ENCODE data around the gene ADGRG3. TPM values are rescaled to one million over a fixed set of nuclear protein-coding genes. Genes with fewer than 3 reads are reported as not detected.

Gene ADGRG3
- total RNA-seq, 4 donors from 2014 or later: 1.0 to 3.2 (median 2.5) TPM; not detected in 1

- no peaks in the 10 kb centered on the region for H3K36me3 ChIP-seq
- no peak overlapping the region for H3K27ac ChIP-seq
- intact Hi-C loops (cut with DNase I; ENCODE audit: low total_unique reads): loop anchor here (10.0 kb wide), 1 partner anchor 55 kb away; no protein-coding TSS in a partner anchor
- H3K4me1 ChIP-seq: no peaks in the 10 kb centered on the region
- H3K9me3 ChIP-seq: no peaks in the 10 kb centered on the region
- no peak for TF ChIP-seq POLR2A (IDR thresholded peaks at IDR 0.05)
- no peak for TF ChIP-seq CTCF (IDR thresholded peaks at IDR 0.05)
- no peak for DNase-seq
- H3K4me3 ChIP-seq: no peak overlapping the region
- H3K27me3 ChIP-seq: no peaks in the 10 kb centered on the region
Measured at GRCh38 chr16:57649443-57649751, 18.7 kb upstream of the ADGRG3 start.

- Histone ChIP-seq H3K27ac (no peak overlapping the region), H3K27me3 (no peaks in the 10 kb centered on the region), H3K4me3 (no peak overlapping the region), H3K9me3 (no peaks in the 10 kb centered on the region), H3K36me3 (no peaks in the 10 kb centered on the region), H3K4me1 (no peaks in the 10 kb centered on the region)
- no peak for TF ChIP-seq POLR2A (IDR thresholded peaks at IDR 0.05)
- intact Hi-C loops (cut with DNase I; ENCODE audit: low total_unique reads): loop anchor here (10.0 kb wide), 1 partner anchor 55 kb away; no protein-coding TSS in a partner anchor
- DNase-seq: no peak
Measured at GRCh38 chr16:57649846-57650245, 18.3 kb upstream of the ADGRG3 start.

GRCh38 chr16:57651344-57652333, 16.5 kb upstream of the ADGRG3 start:
- TF ChIP-seq POLR2A (IDR thresholded peaks at IDR 0.05) (no peak), CTCF (IDR thresholded peaks at IDR 0.05) (no peak)
- Histone ChIP-seq H3K4me3 (no peak overlapping the region), H3K27me3 (no peaks in the 10 kb centered on the region), H3K27ac (no peak overlapping the region), H3K9me3 (no peaks in the 10 kb centered on the region), H3K36me3 (no peaks in the 10 kb centered on the region), H3K4me1 (no peaks in the 10 kb centered on the region)
- DNase-seq: no peak
- intact Hi-C loops (cut with DNase I; ENCODE audit: low total_unique reads): no loop called here

GRCh38 chr16:57652695-57653471, 15.2 kb upstream of the ADGRG3 start:
- H3K4me1 ChIP-seq: no peaks in the 10 kb centered on the region
- no peaks in the 10 kb centered on the region for H3K9me3 ChIP-seq
- H3K27me3 ChIP-seq: no peaks in the 10 kb centered on the region
- H3K27ac ChIP-seq: no peak overlapping the region
- intact Hi-C loops (cut with DNase I; ENCODE audit: low total_unique reads): no loop called here
- H3K4me3 ChIP-seq: no peak overlapping the region
- H3K36me3 ChIP-seq: no peaks in the 10 kb centered on the region
- DNase-seq: no peak
- TF ChIP-seq POLR2A (IDR thresholded peaks at IDR 0.05) (no peak), CTCF (IDR thresholded peaks at IDR 0.05) (no peak)

GRCh38 chr16:57653936-57654335, 14.2 kb upstream of the ADGRG3 start:
- intact Hi-C loops (cut with DNase I; ENCODE audit: low total_unique reads): no loop called here
- Histone ChIP-seq H3K4me1 (no peaks in the 10 kb centered on the region), H3K27ac (no peak overlapping the region), H3K4me3 (no peak overlapping the region), H3K36me3 (no peaks in the 10 kb centered on the region), H3K9me3 (no peaks in the 10 kb centered on the region), H3K27me3 (no peaks in the 10 kb centered on the region)
- peak in 1 of 2 donors; percentile 42 for DNase-seq
- TF ChIP-seq POLR2A (IDR thresholded peaks at IDR 0.05) (no peak), CTCF (IDR thresholded peaks at IDR 0.05) (no peak)
